ENCODE data around the gene HPS5.

Gene HPS5

DNA sequence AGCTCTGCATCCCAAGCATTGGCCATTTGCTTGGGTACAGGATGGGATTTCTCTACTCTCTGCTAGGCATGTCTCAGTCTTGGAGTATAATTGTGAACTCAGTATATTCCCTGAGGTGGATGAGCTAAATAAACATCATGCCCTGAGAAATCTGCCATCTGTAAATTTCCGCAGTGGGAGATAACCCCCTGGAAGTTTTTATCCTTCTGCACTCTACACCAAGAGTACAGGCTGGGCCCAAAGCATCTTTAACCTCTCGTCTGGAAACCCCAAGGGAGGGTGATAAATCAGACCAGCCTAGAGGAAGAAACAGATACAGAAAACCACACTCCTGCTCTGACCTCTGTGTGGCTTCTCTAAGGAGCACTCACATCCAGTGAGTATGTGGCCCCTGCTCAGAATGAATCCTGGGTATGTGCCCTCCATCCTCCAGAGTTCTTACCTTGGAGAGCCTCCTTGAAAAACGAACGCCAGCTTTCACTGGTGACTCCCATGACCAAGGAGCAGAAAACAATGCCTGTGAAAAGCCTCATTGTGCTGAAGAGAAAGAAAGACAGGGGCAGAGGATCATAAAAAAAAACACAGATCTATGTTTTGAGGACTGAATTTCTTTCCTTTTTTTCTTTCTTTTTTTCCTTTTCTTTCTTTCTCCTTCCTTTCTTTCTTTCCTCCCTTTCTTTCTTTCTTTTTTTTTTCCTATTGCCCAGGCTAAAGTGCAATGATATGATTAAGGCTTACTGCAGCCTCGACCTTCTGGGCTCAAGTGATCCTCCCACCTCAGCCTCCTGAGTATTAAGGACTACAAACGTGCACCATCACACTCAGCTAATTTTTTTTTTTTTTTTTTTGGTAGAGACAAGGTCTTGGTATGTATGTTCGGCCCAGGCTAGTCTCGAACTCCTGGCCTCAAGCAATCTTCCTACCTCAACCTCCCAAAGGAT is 86.3 kb downstream of the HPS5 start:
- no peak for DNase-seq

DNA sequence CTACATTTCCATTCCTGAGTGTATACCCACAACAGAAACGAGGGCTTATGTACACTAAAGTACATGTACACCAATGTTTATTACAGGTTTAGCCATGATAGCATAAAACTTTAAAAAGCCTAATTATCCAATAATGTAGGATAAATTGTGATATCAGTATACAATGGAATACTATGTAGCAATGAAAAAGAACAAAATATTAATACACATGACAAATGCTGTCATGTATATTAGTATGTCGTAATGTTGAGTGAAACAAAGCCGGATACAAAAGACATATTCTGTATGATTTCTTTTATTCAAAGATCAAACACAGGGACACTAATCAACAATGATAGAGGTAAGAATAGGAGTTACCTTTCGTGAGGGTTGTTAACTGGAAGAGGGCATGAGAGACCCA is 88.0 kb downstream of the HPS5 start:
- DNase-seq: no peak

DNA sequence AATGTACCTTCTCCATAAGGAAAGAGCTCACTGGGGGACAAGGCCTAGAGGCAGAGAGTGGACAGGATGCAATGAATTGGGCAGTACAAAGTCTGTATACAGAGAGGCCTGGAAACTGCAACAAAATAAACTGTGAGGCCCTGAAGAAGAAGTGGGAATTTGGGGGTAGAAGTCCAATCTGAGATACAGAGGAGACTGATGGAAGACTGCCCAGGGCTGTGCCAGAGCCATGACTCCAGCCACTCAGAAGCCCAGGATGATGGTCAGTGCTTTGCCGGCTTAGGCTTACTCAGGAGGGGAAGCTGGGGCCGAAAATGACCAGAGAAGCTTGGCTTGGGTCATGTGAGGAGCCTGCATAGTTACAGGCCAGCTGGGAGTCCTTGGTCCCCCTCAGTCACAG is 91.1 kb downstream of the HPS5 start:
- no peak for DNase-seq

DNA sequence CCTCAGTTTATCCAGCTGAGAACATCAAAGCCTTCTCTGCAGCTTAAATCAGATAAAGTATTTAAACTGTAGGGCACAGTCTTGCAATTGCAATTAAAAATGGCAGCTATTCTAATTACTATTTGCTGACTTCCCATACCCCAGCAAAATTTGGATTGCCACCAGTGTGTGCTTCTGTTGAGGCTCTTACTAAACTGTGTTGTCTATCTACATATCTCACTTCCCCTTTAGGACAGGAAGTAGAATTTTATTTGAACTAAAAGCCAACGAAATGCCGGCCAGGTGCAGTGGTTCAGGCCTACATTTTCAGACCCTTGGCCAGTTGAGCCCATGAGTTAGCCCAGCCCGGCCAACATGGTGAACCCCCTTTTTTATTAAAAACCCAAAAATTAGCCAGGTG is 92.4 kb downstream of the HPS5 start:
- DNase-seq: no peak
